IMR-90 (cell line): ENCODE results near the gene GPC5.

ENCODE experiments used
- BHLHE40 ChIP-seq: fragments of 150-350 bp; IDR thresholded peaks from 2 replicates; pipeline ENCODE4 v1.6.1; 2016; ENCODE audit warnings: mild to moderate bottlenecking, low read depth, low read length
- CEBPB ChIP-seq: IDR thresholded peaks from 2 replicates; pipeline ENCODE4 v1.6.1; 2012; ENCODE audit warnings: low read depth, low read length, improper control_type of control experiment
- CTCF ChIP-seq: conservative IDR thresholded peaks from 2 replicates; pipeline ENCODE4 v1.5.1; 2012; ENCODE audit warnings: mild to moderate bottlenecking, low read depth, low read length, improper control_type of control experiment
- FOS ChIP-seq: fragments of 150-350 bp; IDR thresholded peaks from 2 replicates; pipeline ENCODE4 v1.6.1; 2016; ENCODE audit warnings: low read depth, low read length
- MAZ ChIP-seq: IDR thresholded peaks from 2 replicates; pipeline ENCODE4 v1.6.1; 2012; ENCODE audit warnings: low read depth, mild to moderate bottlenecking, low read length, improper control_type of control experiment, moderate library complexity, borderline replicate concordance
- NFE2L2 ChIP-seq: fragments of 150-350 bp; IDR thresholded peaks from 2 replicates; pipeline ENCODE4 v1.6.1; 2016; ENCODE audit warnings: low read depth, mild to moderate bottlenecking, low read length
- POLR2A ChIP-seq: IDR thresholded peaks from 2 replicates; pipeline ENCODE4 v1.6.1; 2012; ENCODE audit warnings: mild to moderate bottlenecking, low read depth, low read length
- RAD21 ChIP-seq: IDR thresholded peaks from 2 replicates; pipeline ENCODE4 v1.6.1; 2012; ENCODE audit warnings: low read length, improper control_type of control experiment
- SMC3 ChIP-seq: fragments of 150-350 bp; IDR thresholded peaks from 2 replicates; pipeline ENCODE4 v1.6.1; 2016; ENCODE audit warnings: low read depth, mild to moderate bottlenecking, antibody characterized with exemption, low read length, moderate library complexity

GRCh38 chr13:91698767-91699166 lies 300.3 kb downstream of the GPC5 start:
- no peak for TF ChIP-seq CTCF
- TF ChIP-seq SMC3: no peak
- TF ChIP-seq CEBPB: no peak
- TF ChIP-seq FOS: no peak
- TF ChIP-seq NFE2L2: no peak
- TF ChIP-seq POLR2A: no peak
- TF ChIP-seq RAD21: no peak
- TF ChIP-seq BHLHE40: no peak
- no peak for TF ChIP-seq MAZ
